GM21381 (cell line): ENCODE data around the gene SRBD1.

Source experiments
- ATAC-seq: cut with Tn5 transposase; IDR thresholded peaks from one replicate; pipeline ENCODE4 v1.9.1; 2021; ENCODE audit warnings: mild to moderate bottlenecking, moderate library complexity; ENCODE audit not compliant: unreplicated experiment

Gene SRBD1

GRCh38 chr2:45611020-45611859 is at the start of gene SRBD1:
SRBD1 (minus strand) TSS chr2:45611267; CDS start chr2:45605441, 5,826 bp downstream.
- ATAC-seq = peak; percentile 93

- ATAC-seq = no peak
These were observed 43.2 kb upstream of the SRBD1 start for GRCh38 chr2:45654250-45654649.

- no peak for ATAC-seq
These were observed 42.3 kb upstream of the SRBD1 start for GRCh38 chr2:45653122-45653913.

- no peak for ATAC-seq
These were observed 41.3 kb upstream of the SRBD1 start for GRCh38 chr2:45652090-45653031.

- ATAC-seq = peak; percentile 15
These were observed 40.5 kb upstream of the SRBD1 start, which contains the start of gene PRKCE for GRCh38 chr2:45651415-45652089. PRKCE (plus strand) TSS chr2:45651675.

- peak; percentile 68 for ATAC-seq
These were observed 39.9 kb upstream of the SRBD1 start for GRCh38 chr2:45650851-45651414.

GRCh38 chr2:45649858-45650811 is 39.1 kb upstream of the SRBD1 start:
- peak; percentile 33 for ATAC-seq

GRCh38 chr2:45649462-45649857 is 38.4 kb upstream of the SRBD1 start:
- no peak for ATAC-seq

GRCh38 chr2:45648636-45649035 is 37.6 kb upstream of the SRBD1 start:
- ATAC-seq = no peak

GRCh38 chr2:45647986-45648520 is 37.0 kb upstream of the SRBD1 start:
- ATAC-seq = no peak

GRCh38 chr2:45647356-45647755 is 36.3 kb upstream of the SRBD1 start:
- ATAC-seq = no peak

- ATAC-seq = no peak
These were observed 35.2 kb upstream of the SRBD1 start for GRCh38 chr2:45646289-45646688.

- peak; percentile 72 for ATAC-seq
These were observed 32.8 kb upstream of the SRBD1 start for GRCh38 chr2:45643543-45644542.

GRCh38 chr2:45643095-45643494 is 32.0 kb upstream of the SRBD1 start:
- no peak for ATAC-seq

GRCh38 chr2:45640576-45640975 is 29.5 kb upstream of the SRBD1 start:
- no peak for ATAC-seq

- ATAC-seq = peak; percentile 88
These were observed 26.4 kb upstream of the SRBD1 start for GRCh38 chr2:45637440-45637839.

- ATAC-seq = no peak
These were observed 24.9 kb upstream of the SRBD1 start for GRCh38 chr2:45636008-45636407.
